ACHN (cell line): ENCODE measurements around the gene SRMS.
"Not testable (repeated sequence)": the region's sequence is repeated elsewhere in the genome, so short reads cannot be mapped to it uniquely, and the experiment has no call there.

Experiments used
- DNase-seq: peaks from one replicate; pipeline ENCODE4 v3.0.0-alpha.2; 2015
- in situ Hi-C: cut with HindIII; loops from 2 replicates; pipeline ENCODE4 v1.10.0; 2017; ENCODE audit warnings: low sequenced_read_pairs, low pct_ligation_motif_present, low pct_unique_long_range_greater_than_20kb

The SRMS gene

DNA sequence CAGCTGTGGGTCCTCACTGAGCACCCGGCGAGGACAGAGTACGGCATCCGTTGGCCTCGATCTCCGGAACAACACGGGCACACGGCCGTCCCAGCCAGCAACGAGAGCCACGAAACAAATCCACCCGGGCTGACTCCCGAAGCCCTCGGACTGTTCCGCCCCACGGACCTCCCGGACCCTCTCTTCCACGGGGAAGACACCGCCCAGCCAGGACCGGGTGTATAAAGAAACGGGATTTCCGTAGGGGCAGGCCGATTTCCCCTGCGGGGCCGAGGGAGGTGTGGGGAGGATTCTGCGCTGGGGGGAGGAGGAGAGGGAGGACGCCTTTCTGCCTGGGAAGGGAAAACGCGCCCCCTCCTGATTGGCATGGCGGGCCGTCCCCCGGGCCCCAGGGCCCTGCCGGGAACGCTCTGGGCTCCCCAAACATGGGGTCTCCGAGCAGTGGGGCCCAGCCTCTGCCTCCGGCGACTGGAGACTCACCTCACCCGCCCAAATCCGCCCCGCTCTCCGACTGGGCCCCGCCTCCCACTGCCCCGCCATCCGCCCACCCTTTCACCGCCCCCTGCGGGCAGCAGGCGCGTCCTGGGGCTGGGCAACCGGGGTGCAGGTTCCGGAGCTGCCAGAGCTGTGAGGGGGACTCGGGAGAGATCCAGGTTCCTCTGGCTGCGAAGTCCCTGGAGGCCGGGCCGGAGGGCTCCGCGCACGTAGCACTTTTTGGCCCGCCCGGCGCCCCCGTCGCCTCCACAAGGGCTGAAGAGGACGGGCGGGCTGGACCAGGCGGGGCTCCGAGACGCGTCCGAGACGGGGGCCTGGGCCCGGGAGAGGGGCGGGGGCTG is 27.7 kb downstream of the SRMS start:
- in situ Hi-C loops: no loop called here
- DNase-seq: peak; percentile 58

DNA sequence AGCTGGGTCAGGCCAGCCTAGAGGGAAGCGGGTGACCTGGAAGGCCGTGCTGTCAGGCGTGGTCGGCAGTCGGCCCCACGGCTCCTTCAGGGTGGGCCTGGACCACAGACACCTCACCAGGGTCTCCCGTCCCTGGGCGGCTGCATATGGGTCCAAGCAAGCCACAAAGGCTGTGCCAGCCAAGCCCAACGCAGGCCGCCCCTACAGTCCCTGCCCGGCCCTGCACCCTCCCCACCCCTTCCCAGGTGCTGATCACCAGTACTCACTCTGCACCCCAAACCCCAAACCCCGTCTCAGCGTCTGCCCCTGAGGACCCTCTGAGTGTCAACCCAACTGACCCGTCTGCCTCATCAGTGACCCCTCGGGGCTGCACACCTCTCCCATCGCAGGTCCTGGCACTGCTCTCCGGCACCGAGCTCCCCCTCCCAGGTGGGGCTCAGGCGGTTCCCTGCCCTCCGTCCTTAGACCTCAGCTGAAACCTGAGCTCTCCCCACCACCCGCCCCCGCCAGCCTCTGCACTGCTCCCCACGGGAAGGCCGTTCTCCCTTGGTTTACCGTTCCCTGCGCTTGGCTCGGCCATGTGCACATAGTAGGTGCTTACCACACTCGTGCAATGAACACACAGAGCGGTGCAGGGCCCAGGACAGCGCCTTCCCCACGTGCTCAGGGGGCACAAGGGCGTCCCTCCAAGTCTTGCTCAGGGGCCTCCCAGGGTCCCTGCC is 28.4 kb downstream of the SRMS start:
- in situ Hi-C loops: no loop called here
- DNase-seq: no peak

DNA sequence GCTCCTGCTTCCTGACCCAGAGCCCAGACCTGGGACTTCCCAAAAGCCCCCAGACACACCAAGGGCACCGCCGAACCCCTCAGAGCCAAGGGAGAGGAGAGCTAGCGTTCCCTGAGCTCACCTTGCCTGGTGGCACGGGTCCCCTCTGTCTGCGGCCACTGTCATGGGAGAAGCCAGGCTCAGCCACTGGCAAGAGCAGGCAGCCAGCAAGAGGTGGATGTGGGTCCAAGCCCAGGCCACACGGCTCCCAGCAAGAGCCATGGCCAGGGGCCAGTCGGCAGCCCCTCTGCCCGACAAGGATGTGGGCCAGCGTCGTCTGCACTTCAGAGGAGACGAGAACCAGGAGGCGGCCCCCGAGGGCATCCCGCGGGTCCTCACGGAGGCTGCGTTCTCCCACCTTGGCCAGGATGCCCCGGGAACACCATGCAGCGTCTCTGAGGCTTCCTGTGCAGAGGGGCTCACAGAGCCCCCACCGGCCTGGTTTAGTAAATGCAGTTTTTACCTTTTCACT is 29.1 kb downstream of the SRMS start:
- in situ Hi-C loops: no loop called here
- no peak for DNase-seq

DNA sequence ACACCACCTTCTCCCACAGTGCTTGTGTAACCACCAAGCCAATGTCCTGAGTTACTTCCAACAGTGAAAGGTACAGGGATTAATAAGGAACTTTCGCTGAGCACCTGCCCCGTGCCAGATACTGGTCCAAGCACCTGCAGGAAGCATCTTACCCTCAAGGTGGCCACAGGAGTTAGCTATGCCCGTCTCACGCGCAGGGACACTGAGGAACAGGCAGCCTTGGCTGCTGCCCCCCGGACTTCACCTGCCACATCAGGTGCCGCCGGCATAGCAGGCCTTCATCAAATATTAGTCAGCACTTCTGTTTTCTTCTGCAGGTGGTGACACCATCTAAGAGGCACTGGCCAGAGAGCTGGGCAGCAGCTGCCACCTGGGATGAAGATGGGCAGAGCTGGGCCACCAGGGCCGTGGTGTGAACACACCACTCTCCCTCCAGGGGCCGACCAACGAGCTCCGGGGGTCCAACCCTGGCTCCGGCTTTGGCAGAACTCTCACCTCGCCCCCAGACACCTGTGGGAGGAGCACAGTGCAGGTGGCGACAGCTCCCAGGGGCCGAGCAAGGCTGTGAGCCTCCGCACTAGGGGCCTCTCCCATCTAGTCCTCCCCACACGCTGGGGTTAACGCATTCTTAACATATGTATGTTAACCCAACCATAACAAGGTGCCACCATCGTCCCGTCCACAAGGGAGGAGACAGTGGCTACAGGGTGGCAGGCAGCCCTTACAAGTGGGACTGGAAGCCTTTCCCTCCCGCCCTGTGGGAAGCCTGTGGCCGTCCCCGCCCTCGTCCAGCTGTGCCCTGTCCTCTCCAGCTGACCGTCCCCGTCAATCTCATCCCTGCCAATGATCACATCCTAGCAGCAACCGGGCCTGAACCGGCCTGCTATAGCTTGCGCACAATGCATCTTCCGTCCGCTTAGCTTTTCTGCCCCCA is 29.9 kb downstream of the SRMS start:
- in situ Hi-C loops: no loop called here

DNA sequence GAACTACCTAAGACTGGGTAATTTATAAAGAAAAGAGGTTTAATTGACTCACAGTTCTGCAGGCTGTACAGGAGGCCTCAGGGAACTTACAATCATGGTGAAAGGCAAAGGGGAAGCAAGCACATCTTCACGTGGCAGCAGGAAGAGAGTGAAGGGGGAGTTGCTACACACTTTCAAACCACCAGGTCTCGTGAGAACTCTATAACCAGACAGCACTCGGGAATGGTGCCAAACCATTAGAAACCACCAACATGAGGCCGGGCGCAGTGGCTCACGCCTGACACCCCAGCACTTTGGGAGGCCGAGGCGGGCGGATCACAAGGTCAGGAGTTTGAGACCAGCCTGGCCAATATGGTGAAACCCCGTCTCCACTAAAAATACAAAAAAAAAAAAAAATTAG is 33.0 kb downstream of the SRMS start:
- in situ Hi-C loops, DNase-seq: not testable (repeated sequence)

More for the DNA sequence above, 29.9 kb downstream of the SRMS start:
- DNase-seq: no peak

DNA sequence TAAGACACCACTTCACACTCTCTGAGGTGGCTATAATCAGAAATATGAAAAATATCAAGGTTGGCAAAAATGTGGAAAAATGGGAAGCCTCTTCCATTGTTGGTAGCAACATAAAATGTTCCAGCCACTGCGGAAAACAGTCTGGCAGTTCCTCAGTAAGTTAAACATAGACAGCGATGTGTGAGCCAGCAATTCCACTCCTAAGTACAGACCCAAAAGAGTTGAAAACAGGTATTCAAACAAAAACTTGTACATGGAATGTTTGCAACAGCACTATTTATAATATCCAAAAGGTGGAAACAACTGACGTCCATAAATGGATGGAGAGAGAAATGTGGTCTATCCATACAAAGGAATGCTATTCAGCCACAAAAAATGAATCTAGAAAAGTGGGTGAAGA is 34.3 kb downstream of the SRMS start:
- no peak for DNase-seq
- in situ Hi-C loops: no loop called here

DNA sequence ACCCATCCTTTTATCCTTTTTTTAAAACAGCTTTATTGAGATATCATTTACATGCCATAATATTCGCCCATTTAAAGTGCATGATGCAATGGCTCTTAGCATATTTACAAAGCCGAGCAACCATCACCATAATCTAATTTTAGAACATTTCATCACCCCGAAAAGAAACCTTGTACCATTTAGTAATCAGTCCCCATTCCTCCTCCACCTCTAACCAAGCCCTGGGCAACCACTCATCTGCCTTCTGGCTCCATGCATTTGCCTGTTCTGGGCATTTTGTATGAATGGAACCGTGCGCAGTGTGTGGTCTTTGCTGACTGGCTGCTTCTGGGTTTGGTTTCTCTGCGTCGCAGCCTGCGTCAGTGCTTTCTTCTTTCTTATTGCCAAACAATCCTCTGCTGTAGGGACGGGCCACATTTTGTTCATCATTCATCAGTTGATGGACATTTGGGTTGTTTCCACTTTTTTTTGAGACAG is 38.4 kb downstream of the SRMS start:
- in situ Hi-C loops: no loop called here
- DNase-seq: no peak

DNA sequence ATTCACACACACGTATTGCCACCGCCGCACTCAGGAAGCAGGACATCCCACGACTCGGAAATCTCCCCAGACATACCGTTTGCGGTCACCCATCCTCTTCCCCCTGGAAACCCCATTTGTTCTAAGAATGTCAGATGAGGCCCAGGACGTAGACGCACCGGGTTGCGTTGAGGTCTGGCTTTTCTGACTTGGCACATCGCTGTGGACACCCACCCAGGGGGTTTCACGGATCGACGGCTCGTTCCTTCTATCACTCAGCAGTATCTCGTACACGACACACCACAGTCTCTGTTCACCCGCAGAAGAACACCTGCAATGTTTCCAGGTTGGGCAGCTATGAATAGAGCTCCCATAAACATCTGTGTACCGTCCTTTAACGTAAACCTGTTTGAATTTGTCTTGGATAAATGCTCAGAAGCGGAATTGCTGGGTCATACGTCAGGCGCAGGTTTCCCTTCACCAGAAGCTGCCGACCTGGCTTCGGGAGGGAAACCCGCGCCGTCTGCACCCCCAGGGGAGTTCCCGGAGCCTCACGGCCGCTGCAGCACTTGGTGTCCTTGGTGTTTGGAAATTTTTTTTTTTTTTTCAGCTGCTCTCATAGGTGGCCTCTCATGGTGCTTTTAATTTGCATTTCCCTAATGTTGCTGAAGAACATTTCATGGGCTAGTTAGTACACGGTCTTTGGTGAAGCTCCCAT is 39.3 kb downstream of the SRMS start:
- DNase-seq: no peak
- in situ Hi-C loops: no loop called here

DNA sequence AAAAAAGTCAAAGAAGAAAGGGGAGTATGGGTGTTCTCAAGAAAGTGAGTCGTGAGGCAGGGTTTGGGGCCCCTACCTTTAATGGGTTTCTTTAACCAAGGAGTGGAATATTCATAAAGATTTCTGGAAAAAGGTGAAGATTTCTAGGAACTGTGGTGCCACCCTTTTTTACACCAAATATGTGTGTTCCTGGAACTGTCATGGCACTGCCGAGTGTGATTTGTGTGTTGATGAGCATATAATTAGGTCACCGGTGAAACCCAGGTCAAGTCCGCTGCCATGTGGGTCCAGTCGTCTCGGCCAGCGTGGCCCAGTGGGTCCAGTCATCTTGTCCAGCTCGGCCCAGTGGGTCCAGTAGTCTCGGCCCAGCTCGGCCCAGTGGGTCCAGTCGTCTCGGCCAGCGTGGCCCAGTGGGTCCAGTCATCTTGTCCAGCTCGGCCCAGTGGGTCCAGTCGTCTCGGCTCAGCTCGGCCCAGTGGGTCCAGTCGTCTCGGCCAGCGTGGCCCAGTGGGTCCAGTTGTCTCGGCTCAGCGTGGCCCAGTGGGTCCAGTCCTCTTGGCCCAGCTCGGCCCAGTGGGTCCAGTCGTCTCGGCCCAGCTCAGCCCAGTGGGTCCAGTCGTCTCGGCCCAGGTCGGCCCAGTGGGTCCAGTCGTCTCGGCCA is 40.3 kb downstream of the SRMS start:
- no peak for DNase-seq
- in situ Hi-C loops: no loop called here

DNA sequence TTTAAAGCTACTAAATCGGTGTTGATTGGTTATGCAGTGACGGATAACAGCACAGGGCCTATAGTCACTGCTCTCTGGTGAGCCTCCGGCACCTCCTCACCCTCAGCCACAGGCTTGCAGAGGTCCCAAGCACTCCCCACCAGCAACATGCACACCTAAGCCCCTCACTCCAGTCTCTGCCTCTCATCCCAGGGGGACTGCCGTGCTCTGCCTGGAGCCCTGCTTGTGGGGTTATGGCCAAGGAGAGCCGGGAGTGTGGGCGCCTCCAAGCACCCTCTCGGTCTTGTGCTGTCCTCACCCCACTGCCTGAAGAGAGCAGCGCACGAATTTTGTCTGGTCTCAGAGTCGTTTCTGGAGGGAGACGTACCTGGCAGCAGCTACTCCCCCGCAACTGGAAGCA is 41.8 kb downstream of the SRMS start:
- in situ Hi-C loops: no loop called here
- no peak for DNase-seq

DNA sequence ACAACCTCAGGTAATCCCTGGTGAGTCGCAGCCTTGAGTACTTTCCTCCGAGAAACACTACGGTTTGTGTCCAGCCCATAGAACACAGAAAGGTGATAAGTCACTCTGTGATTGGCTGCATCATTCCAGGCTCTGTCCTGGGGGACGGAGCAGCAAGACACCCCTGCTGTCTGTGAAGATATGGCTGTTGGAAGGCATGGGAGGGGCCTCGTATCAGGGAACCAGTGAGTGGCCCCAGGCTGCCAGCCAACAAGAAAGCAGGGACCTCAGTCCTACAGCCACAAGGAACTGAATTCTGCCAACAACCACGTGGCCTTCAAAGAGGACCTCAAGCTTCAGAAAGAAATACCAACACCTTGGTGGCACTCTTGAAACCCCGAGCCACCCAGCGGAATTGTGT is 42.3 kb downstream of the SRMS start:
- in situ Hi-C loops: no loop called here
- DNase-seq: no peak

DNA sequence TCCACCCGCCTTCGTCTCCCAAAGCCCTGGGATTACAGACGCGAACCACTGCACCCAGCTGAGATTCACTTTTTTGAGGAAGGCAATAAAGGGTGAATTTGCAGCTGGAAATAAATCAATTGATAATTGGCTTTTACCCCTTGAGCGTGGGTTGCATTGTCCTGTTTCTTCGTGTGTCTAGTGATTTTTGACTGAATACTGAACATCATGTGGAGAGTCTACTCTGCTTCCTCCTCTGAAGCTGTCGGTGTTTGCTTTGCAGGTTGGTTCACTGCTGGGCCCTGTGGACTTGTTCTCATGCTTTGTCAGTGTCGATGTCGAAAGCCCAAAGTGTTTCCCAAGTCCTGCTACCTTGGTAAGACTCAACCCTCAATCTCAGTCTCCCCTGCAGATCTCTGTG is 42.9 kb downstream of the SRMS start:
- in situ Hi-C loops: no loop called here
- no peak for DNase-seq

DNA sequence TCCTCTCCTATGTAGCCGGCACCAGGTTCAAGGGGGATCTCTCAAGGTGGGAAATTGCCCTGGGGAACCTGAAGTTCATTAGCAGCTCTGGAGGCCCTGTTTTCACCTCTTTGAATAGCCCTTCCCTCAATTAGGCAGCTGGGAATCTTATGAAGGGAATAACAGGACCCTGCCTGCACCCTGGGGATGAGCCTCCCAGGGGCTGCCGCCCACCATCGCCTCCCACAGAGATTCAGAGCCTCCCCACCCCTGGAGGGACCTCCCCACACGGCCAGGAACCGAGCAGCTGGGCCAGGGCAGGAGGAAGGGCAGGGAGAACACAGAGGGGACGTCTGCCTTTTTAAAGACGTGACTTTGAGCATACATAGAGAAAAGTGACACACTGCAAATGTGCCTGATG is 44.0 kb downstream of the SRMS start:
- in situ Hi-C loops: no loop called here
- no peak for DNase-seq

DNA sequence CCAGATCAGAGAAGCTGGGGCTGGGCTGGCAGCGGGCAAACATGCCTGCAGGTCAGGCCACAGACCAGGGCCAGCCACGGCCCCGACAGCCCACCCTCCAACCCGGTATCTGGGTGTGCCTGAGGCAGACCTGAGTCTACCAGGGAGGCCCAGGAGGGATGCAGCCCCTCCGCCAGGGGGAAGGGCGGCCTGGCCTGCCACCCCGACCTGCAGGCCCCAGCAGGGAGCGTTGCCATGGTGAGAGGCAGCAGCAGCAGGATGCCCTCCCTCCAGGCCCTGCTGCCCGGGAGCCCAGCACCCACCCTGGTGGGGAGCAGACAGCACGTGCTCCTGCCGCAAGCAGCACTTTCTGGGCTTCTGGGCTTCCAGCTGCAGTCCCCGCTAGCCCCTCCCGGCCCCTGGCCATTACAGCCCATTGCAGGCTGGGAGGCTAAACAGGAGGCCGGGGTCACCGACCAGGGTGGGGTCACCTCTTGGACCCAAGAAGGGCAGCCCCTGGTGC is 44.8 kb downstream of the SRMS start:
- in situ Hi-C loops: no loop called here
- no peak for DNase-seq

DNA sequence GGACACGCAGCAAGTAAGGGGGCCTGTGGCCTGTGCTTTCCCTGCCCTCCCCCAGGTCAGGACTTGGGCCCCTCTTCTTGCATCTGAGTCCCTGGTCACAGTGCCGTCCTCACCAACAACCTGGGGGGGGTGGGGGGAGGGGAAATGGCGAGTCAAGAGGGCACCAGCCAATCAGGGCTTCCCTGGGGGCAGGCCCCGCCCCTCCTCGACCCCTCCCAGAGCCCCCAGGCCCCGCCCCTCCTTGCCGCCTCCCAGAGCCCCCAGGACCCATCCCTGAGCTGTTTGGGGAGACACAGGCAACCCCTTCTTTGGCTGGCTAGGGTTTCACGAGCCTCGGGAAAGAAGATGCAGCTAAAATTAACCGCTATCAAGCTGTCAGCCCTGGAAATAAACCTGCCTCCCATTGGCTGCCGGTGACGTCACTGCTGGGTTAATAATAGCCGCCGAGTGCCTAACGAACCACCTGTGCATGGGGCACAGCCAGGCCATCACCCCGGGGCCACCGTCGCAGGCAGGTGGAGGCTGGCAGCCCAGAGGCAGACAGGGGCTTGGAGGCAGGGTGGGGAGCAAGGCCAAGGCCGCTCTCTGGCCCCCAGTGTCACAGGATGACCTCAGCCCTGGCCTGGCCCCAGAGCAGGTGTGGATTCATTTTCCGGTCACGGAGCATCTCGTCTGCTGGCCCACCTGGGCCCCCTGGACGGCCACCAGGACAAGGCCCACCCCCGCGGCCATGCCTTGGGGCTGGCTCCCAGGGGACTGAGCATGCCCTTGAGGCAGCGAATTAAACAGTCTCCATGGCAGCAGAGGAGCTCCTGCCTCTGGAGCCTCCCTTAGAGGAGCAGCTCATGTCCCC is 45.5 kb downstream of the SRMS start:
- in situ Hi-C loops: no loop called here
- no peak for DNase-seq

DNA sequence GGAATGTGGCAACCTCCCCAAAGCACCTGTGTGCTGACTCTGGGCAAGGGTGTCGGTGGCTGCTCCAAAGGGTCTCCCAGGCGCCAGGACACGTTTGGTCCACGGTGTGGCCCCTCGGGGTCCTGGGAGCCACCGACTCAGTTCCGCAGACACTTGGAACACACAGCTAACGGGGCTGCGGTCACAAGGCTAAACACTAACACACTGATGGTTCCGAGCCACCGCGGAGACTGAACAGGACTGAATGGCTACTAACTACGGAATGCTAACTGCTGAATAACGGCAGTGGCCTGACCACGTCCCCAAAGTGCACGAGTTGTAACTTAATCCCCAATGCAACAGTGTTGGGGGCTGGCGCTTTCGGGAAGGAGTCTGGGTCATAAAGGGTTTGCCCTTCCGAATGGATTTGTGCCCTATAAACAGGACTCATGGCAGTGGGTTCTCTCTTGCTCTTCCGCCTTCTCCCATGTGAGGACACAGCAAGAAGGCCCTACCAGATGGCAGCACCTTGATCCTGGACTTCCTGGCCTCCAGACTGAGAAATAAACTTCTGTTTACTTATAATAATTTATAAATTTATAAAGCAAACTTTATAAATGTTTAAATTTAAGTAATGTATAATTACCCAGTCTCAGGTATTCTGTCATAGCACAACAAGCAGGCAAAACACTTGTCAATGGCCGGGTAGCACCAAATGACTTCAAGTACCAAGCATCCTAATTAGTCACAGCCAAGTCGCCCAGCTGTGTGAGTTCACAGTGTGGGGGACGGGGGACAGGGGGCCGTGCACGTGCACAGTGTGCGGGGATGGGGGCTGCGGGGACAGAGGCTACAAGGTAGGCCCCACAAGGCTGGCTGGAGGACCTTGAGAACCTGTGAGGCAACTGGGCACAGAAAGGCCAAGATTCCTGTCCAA is 46.4 kb downstream of the SRMS start:
- DNase-seq: no peak
- in situ Hi-C loops: no loop called here
